ENCODE data around the gene KL. TPM values are rescaled to one million over a fixed set of nuclear protein-coding genes. Genes with fewer than 3 reads are reported as not detected.

Gene KL
- total RNA-seq = 0.11 and 0.12 TPM in 2 replicates
- long read RNA-seq = 0 reads

DNA sequence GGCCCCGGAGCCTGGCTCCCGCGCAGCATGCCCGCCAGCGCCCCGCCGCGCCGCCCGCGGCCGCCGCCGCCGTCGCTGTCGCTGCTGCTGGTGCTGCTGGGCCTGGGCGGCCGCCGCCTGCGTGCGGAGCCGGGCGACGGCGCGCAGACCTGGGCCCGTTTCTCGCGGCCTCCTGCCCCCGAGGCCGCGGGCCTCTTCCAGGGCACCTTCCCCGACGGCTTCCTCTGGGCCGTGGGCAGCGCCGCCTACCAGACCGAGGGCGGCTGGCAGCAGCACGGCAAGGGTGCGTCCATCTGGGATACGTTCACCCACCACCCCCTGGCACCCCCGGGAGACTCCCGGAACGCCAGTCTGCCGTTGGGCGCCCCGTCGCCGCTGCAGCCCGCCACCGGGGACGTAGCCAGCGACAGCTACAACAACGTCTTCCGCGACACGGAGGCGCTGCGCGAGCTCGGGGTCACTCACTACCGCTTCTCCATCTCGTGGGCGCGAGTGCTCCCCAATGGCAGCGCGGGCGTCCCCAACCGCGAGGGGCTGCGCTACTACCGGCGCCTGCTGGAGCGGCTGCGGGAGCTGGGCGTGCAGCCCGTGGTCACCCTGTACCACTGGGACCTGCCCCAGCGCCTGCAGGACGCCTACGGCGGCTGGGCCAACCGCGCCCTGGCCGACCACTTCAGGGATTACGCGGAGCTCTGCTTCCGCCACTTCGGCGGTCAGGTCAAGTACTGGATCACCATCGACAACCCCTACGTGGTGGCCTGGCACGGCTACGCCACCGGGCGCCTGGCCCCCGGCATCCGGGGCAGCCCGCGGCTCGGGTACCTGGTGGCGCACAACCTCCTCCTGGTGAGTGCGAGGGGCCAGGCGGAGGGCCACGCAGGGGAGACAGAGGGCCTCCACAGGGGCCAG is at the start of gene KL:
Gene KL, plus strand, starts transcription at position 10 of the 909 bp plus-strand sequence. Its CDS starts 18 bp downstream, at position 28.
- Mint-ChIP-seq H3K4me1 (peaks cover 11% of the 10 kb centered on the region), H3K9me3 (peaks cover 3% of the 10 kb centered on the region), H3K4me3 (peak within 1 kb of the TSS; percentile 89), H3K27ac (ENCODE audit: unreplicated experiment) (no peak within 1 kb of the TSS), H3K36me3 (ENCODE audit: low read depth) (peaks cover 6% of the 10 kb centered on the region), H3K27me3 (ENCODE audit: low read depth) (peaks cover 82% of the 10 kb centered on the region)
- peak; percentile 17 for DNase-seq (ENCODE audit: low read depth, low spot score)
- TF ChIP-seq, protein P1, sequence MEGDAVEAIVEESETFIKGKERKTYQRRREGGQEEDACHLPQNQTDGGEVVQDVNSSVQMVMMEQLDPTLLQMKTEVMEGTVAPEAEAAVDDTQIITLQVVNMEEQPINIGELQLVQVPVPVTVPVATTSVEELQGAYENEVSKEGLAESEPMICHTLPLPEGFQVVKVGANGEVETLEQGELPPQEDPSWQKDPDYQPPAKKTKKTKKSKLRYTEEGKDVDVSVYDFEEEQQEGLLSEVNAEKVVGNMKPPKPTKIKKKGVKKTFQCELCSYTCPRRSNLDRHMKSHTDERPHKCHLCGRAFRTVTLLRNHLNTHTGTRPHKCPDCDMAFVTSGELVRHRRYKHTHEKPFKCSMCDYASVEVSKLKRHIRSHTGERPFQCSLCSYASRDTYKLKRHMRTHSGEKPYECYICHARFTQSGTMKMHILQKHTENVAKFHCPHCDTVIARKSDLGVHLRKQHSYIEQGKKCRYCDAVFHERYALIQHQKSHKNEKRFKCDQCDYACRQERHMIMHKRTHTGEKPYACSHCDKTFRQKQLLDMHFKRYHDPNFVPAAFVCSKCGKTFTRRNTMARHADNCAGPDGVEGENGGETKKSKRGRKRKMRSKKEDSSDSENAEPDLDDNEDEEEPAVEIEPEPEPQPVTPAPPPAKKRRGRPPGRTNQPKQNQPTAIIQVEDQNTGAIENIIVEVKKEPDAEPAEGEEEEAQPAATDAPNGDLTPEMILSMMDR (conservative IDR thresholded peaks at IDR 0.05) = peak; percentile 14

DNA sequence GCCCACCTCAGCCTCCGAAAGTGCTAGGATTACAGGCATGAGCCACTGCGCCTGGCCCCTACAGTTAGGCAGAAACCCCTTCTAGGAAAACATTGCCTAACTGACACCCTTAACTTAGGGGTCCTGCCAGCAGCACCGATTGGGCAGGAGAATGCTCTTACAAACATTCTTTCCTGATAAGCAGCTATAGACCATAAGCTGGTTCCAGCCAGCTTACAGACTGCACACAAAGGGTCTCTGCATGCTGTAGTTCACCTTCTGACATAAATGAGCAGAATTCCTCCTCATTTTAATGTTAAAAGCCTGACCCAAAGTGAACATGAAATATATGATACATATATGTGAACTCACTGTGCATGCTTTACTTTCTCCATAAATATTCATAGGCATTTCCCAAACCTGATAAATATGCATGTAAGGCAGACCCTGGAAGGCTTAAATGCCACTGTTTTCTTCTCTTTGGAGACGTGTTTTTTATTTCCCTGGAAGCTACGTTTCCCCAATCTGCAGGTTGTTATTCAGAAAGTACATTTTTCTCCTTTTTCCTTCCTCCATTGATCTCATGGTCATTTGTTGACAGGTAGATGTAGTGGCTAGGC is 48.5 kb upstream of the KL start:
- Mint-ChIP-seq H3K4me1 (no peaks in the 10 kb centered on the region), H3K27me3 (ENCODE audit: low read depth) (no peaks in the 10 kb centered on the region), H3K27ac (ENCODE audit: unreplicated experiment) (no peak overlapping the region), H3K36me3 (ENCODE audit: low read depth) (no peaks in the 10 kb centered on the region), H3K4me3 (no peak overlapping the region), H3K9me3 (no peaks in the 10 kb centered on the region)
- TF ChIP-seq, protein P1 (conservative IDR thresholded peaks at IDR 0.05) = no peak
- no peak for DNase-seq (ENCODE audit: low read depth, low spot score)

DNA sequence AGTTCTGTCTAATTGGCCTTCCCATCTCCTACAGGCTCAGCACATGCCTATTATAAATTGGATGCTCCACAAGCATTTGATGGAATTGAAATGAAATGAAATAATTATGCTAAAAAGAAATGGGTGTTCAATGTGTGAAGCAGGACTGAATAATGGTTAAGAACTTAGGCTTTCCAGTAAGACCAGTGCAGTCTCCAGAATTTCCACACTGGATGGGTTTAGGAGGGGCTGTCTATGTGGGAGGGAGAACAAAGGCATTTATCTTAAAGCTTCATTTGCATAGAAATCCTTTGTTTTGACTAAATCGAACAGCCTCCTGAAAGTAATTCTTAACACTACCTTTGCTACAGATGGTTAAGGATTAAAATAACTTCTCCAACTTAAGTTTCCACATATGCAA is 47.9 kb upstream of the KL start:
- H3K27me3 Mint-ChIP-seq (ENCODE audit: low read depth) = no peaks in the 10 kb centered on the region
- H3K27ac Mint-ChIP-seq (ENCODE audit: unreplicated experiment) = no peak overlapping the region
- H3K9me3 Mint-ChIP-seq = no peaks in the 10 kb centered on the region
- no peaks in the 10 kb centered on the region for H3K36me3 Mint-ChIP-seq (ENCODE audit: low read depth)
- H3K4me1 Mint-ChIP-seq = no peaks in the 10 kb centered on the region
- no peak for DNase-seq (ENCODE audit: low read depth, low spot score)
- TF ChIP-seq, protein P1 (conservative IDR thresholded peaks at IDR 0.05) = no peak
- no peak overlapping the region for H3K4me3 Mint-ChIP-seq

DNA sequence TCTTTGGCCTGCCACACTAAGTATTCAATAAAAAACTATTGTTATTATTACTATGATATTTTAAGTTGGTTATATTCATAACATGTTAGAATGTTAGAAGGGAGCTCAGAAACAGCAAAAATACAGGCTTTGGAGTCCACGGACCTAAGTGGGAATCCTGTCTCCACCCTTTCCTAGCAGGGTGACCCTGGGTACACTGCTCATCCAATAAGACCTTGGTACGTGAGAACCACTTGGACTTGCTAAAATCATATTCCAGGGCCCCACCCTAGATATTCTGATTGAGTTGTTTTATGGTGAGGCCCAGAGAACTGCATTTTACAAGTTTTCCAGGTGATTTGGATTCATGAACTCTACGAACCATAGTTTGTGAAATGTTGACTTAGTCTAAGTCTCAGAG is 47.4 kb upstream of the KL start:
- no peaks in the 10 kb centered on the region for H3K9me3 Mint-ChIP-seq
- no peaks in the 10 kb centered on the region for H3K27me3 Mint-ChIP-seq (ENCODE audit: low read depth)
- no peaks in the 10 kb centered on the region for H3K4me1 Mint-ChIP-seq
- no peak overlapping the region for H3K4me3 Mint-ChIP-seq
- no peak for DNase-seq (ENCODE audit: low read depth, low spot score)
- TF ChIP-seq, protein P1 (conservative IDR thresholded peaks at IDR 0.05) = no peak
- H3K27ac Mint-ChIP-seq (ENCODE audit: unreplicated experiment) = no peak overlapping the region
- no peaks in the 10 kb centered on the region for H3K36me3 Mint-ChIP-seq (ENCODE audit: low read depth)

DNA sequence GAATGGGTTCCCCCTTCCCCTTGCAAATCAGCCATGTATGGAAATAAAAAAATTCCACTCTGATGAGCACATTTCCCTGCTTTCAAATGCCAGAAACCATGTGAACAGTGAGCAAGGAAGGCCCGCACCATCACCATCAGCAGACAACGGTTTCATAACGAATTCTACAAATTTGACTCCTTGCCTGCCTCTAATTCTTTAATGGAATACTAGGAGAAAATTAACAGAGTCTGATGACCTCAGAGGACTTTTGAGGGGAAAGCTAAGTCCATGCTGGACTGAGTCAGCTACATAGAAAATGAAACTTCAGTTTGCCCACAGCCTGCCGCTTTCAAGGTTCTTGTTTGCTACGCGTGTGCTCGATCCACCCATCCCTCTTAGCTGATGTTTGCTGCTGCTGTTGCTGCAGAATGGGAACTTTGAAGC is 46.7 kb upstream of the KL start:
- no peaks in the 10 kb centered on the region for H3K36me3 Mint-ChIP-seq (ENCODE audit: low read depth)
- H3K27ac Mint-ChIP-seq (ENCODE audit: unreplicated experiment) = no peak overlapping the region
- TF ChIP-seq, protein P1 (conservative IDR thresholded peaks at IDR 0.05) = no peak

More for the DNA sequence above, 46.7 kb upstream of the KL start:
- no peaks in the 10 kb centered on the region for H3K9me3 Mint-ChIP-seq
- H3K4me3 Mint-ChIP-seq = no peak overlapping the region
- no peaks in the 10 kb centered on the region for H3K27me3 Mint-ChIP-seq (ENCODE audit: low read depth)
- no peaks in the 10 kb centered on the region for H3K4me1 Mint-ChIP-seq
- no peak for DNase-seq (ENCODE audit: low read depth, low spot score)

Data from neural crest cell (in vitro differentiated cells).